Measurements from ENCODE around the gene TAF11L4.

DNA sequence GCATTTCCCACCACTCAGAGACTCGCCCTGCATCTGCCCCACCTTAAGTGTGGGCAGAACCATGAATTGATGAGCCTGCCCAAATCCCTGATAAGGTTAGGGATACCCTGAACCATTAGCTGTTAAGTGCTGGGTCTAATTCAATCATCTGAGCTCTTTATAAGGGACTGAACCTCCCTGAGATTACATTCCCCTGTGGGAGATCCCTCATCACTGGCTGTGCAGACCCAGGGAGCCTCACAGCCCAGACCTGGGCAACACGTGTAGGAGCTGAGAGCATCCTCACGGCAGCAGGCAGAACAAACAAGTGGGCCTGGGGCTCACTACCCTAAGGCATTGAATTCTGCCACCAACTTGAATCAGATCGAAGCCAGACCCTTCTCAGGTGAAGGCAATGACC is 24.2 kb upstream of the TAF11L4 start:
- TF ChIP-seq POLR2A (IDR thresholded peaks at IDR 0.05) (no peak), POLR2AphosphoS5 (IDR thresholded peaks at IDR 0.05; ENCODE audit: insufficient read depth in 1 of 2, low read depth in 1 of 2) (no peak)
- TF ChIP-seq, protein P1, sequence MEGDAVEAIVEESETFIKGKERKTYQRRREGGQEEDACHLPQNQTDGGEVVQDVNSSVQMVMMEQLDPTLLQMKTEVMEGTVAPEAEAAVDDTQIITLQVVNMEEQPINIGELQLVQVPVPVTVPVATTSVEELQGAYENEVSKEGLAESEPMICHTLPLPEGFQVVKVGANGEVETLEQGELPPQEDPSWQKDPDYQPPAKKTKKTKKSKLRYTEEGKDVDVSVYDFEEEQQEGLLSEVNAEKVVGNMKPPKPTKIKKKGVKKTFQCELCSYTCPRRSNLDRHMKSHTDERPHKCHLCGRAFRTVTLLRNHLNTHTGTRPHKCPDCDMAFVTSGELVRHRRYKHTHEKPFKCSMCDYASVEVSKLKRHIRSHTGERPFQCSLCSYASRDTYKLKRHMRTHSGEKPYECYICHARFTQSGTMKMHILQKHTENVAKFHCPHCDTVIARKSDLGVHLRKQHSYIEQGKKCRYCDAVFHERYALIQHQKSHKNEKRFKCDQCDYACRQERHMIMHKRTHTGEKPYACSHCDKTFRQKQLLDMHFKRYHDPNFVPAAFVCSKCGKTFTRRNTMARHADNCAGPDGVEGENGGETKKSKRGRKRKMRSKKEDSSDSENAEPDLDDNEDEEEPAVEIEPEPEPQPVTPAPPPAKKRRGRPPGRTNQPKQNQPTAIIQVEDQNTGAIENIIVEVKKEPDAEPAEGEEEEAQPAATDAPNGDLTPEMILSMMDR (IDR thresholded peaks at IDR 0.05), result no peak
